H1 (cell line): Measurements from ENCODE around the gene MYLK. TPM values are rescaled to one million over a fixed set of nuclear protein-coding genes. Genes with fewer than 3 reads are reported as not detected.
A peak's percentile ranks its signal among the peaks of the same experiment; 100 is the strongest.

Source experiments
- CBX8 ChIP-seq: fragments of 300-800, 300-1000 bp; sonication (generic); IDR thresholded peaks from 2 replicates; pipeline ENCODE4 v1.7.1; 2016; ENCODE audit warnings: low read depth, low read length, borderline replicate concordance
- CTBP2 ChIP-seq: IDR thresholded peaks from 2 replicates; pipeline ENCODE4 v1.7.0; 2011; ENCODE audit warnings: borderline replicate concordance, mild to moderate bottlenecking, moderate library complexity, mixed read lengths, low read length; ENCODE audit not compliant: insufficient read depth, insufficient read length
- EGR1 ChIP-seq: IDR thresholded peaks from 2 replicates; pipeline ENCODE4 v1.6.1; 2011; ENCODE audit warnings: low read depth, low read length, borderline replicate concordance
- KDM1A ChIP-seq: fragments of 200-600, 300-600 bp; sonication (generic); IDR thresholded peaks from 2 replicates; pipeline ENCODE4 v1.7.1; 2016; ENCODE audit warnings: mild to moderate bottlenecking, low read length, borderline replicate concordance
- RBBP5 ChIP-seq: IDR thresholded peaks from 2 replicates; pipeline ENCODE4 v1.7.1; 2012; ENCODE audit warnings: low read depth, mild to moderate bottlenecking, inconsistent platforms, low read length, moderate library complexity, borderline replicate concordance
- RXRA ChIP-seq: IDR thresholded peaks from 2 replicates; pipeline ENCODE4 v1.6.1; 2011; ENCODE audit warnings: low read depth, mild to moderate bottlenecking, low read length, moderate library complexity; ENCODE audit not compliant: insufficient read depth
- TEAD4 ChIP-seq: IDR thresholded peaks from 2 replicates; pipeline ENCODE4 v1.6.1; 2012; ENCODE audit warnings: low read depth, low read length, inconsistent platforms, mixed read lengths
- YY1 ChIP-seq: IDR thresholded peaks from 2 replicates; pipeline ENCODE4 v1.6.1; 2011; ENCODE audit warnings: low read depth, mild to moderate bottlenecking, low read length
- polyA plus RNA-seq, 7 experiments: library from polyadenylated mRNA; depleted of rRNA in 3 of 7; stranded (reverse) in 5 of 7; unstranded in 2 of 7; fragments of >200 nt in 5 of 7; fragments of 200-250 nt in 2 of 7; gene quantifications; 1 replicate in 5 of 7; 2 replicates in 1 of 7; 4 replicates in 1 of 7; pipeline versions ENCODE4 v1.2.1 to v1.2.3, GENCODE V29; 2011 to 2013; ENCODE audit warnings: missing spikeins in 2 of 7, mixed read lengths in 2 of 7
- total RNA-seq: library from RNA; stranded (reverse); fragmentation: NEBNext Ultra II Directional; extraction: Animal tissue kit (Norgen Biotek cat#: 25700); gene quantifications from 2 replicates; pipeline ENCODE4 v1.2.1, GENCODE V29; 2021
- TF ChIP-seq, protein P1 (sequence below): fragments of 300-600 bp; sonication (generic); IDR thresholded peaks from 2 replicates; pipeline ENCODE4 v1.7.1; 2012; ENCODE audit warnings: low read length, moderate library complexity, mild to moderate bottlenecking, inconsistent platforms; ENCODE audit not compliant: insufficient replicate concordance

MYLK gene
- total and polyA plus RNA-seq, 2 of the 8 experiments (the other 6 are each of a cell fraction or from before 2014, with no cell fraction given), result 11.6 to 21.3 TPM

DNA sequence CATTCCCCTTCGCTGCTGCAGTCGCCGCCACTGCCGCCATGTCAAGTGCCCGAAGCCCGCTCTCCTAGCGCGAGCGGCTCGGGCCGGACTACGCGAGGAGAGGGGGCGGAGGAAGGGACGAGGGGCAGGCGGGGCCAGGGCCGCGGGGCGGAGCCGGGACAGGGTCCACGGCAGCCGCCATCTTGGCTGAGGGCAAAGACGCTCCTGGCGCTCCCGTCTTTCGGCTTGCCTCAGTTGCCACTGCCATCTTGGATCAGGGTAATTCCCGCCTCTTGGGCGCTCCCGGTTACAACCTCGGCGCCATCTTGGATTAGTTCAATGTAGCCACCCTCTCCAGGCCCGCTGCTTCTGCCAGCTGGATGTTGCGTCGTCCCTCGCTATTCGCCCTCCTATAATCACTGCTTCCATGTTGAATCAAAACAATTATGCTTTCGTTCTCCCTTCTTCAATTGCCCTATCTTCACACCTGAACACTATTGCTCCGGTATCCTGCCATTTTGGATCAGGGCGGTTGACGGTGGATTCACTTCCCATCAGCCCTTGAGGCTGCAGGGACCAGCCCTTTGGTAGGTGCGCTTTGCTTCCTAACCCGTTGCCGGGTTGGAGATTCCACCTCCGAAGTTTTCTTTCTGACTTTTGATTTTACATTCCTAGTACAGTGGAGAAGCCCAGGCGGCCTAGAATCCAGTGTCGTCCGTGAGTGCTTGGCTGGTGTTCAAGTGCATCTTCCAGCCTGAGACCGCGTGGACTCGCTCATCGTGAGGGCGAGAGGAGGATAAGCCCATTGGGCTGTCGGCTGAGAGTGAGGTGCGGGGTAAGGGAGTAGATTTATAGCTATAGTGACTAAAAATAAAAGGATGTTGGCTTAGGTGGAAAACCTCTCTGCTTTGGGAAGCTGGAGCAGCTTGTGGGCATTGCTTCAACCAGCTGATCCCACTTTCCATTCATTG lies 298.9 kb downstream of the MYLK start, which contains the start of gene HACD2 (continued):
- TF ChIP-seq, protein P1, sequence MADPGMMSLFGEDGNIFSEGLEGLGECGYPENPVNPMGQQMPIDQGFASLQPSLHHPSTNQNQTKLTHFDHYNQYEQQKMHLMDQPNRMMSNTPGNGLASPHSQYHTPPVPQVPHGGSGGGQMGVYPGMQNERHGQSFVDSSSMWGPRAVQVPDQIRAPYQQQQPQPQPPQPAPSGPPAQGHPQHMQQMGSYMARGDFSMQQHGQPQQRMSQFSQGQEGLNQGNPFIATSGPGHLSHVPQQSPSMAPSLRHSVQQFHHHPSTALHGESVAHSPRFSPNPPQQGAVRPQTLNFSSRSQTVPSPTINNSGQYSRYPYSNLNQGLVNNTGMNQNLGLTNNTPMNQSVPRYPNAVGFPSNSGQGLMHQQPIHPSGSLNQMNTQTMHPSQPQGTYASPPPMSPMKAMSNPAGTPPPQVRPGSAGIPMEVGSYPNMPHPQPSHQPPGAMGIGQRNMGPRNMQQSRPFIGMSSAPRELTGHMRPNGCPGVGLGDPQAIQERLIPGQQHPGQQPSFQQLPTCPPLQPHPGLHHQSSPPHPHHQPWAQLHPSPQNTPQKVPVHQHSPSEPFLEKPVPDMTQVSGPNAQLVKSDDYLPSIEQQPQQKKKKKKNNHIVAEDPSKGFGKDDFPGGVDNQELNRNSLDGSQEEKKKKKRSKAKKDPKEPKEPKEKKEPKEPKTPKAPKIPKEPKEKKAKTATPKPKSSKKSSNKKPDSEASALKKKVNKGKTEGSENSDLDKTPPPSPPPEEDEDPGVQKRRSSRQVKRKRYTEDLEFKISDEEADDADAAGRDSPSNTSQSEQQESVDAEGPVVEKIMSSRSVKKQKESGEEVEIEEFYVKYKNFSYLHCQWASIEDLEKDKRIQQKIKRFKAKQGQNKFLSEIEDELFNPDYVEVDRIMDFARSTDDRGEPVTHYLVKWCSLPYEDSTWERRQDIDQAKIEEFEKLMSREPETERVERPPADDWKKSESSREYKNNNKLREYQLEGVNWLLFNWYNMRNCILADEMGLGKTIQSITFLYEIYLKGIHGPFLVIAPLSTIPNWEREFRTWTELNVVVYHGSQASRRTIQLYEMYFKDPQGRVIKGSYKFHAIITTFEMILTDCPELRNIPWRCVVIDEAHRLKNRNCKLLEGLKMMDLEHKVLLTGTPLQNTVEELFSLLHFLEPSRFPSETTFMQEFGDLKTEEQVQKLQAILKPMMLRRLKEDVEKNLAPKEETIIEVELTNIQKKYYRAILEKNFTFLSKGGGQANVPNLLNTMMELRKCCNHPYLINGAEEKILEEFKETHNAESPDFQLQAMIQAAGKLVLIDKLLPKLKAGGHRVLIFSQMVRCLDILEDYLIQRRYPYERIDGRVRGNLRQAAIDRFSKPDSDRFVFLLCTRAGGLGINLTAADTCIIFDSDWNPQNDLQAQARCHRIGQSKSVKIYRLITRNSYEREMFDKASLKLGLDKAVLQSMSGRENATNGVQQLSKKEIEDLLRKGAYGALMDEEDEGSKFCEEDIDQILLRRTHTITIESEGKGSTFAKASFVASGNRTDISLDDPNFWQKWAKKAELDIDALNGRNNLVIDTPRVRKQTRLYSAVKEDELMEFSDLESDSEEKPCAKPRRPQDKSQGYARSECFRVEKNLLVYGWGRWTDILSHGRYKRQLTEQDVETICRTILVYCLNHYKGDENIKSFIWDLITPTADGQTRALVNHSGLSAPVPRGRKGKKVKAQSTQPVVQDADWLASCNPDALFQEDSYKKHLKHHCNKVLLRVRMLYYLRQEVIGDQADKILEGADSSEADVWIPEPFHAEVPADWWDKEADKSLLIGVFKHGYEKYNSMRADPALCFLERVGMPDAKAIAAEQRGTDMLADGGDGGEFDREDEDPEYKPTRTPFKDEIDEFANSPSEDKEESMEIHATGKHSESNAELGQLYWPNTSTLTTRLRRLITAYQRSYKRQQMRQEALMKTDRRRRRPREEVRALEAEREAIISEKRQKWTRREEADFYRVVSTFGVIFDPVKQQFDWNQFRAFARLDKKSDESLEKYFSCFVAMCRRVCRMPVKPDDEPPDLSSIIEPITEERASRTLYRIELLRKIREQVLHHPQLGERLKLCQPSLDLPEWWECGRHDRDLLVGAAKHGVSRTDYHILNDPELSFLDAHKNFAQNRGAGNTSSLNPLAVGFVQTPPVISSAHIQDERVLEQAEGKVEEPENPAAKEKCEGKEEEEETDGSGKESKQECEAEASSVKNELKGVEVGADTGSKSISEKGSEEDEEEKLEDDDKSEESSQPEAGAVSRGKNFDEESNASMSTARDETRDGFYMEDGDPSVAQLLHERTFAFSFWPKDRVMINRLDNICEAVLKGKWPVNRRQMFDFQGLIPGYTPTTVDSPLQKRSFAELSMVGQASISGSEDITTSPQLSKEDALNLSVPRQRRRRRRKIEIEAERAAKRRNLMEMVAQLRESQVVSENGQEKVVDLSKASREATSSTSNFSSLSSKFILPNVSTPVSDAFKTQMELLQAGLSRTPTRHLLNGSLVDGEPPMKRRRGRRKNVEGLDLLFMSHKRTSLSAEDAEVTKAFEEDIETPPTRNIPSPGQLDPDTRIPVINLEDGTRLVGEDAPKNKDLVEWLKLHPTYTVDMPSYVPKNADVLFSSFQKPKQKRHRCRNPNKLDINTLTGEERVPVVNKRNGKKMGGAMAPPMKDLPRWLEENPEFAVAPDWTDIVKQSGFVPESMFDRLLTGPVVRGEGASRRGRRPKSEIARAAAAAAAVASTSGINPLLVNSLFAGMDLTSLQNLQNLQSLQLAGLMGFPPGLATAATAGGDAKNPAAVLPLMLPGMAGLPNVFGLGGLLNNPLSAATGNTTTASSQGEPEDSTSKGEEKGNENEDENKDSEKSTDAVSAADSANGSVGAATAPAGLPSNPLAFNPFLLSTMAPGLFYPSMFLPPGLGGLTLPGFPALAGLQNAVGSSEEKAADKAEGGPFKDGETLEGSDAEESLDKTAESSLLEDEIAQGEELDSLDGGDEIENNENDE, result no peak
- TF ChIP-seq TEAD4, result no peak
- TF ChIP-seq CTBP2, result no peak
- TF ChIP-seq EGR1, result no peak
- TF ChIP-seq KDM1A, result no peak
- TF ChIP-seq RXRA, result no peak
- TF ChIP-seq RBBP5, result no peak
- TF ChIP-seq CBX8, result no peak
- TF ChIP-seq YY1, result peak; percentile 99
